ENCODE results near the gene OPN5.

DNA sequence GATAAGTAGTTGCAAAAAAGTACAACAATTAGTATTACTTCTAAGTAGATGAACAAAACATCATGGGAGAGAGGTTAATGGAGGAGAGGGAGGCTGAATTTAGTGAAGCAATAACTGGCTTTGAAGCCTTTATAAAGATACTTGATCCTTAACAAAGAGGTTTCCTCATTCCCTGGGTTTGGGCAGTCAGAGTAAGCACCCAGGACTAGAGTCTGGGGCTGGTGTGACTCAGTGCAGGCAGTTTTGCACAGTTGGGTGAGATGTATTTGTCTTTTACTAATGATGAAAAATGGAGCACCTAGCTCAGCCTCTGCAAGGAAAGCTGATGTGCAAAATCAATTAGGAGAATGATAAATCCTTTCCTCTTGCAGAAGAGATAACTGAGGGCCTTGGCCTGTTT lies 11.8 kb upstream of the OPN5 start:
- TF ChIP-seq, protein P1, sequence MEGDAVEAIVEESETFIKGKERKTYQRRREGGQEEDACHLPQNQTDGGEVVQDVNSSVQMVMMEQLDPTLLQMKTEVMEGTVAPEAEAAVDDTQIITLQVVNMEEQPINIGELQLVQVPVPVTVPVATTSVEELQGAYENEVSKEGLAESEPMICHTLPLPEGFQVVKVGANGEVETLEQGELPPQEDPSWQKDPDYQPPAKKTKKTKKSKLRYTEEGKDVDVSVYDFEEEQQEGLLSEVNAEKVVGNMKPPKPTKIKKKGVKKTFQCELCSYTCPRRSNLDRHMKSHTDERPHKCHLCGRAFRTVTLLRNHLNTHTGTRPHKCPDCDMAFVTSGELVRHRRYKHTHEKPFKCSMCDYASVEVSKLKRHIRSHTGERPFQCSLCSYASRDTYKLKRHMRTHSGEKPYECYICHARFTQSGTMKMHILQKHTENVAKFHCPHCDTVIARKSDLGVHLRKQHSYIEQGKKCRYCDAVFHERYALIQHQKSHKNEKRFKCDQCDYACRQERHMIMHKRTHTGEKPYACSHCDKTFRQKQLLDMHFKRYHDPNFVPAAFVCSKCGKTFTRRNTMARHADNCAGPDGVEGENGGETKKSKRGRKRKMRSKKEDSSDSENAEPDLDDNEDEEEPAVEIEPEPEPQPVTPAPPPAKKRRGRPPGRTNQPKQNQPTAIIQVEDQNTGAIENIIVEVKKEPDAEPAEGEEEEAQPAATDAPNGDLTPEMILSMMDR (IDR thresholded peaks at IDR 0.05), result no peak
- TF ChIP-seq ZFX (IDR thresholded peaks at IDR 0.05; ENCODE audit: borderline replicate concordance), result no peak
